Femur (tissue), 1 donor: Measurements from ENCODE around the gene OR6C65.
"Not testable (repeated sequence)": the region's sequence is repeated elsewhere in the genome, so short reads cannot be mapped to it uniquely, and the experiment has no call there.

Experiments used
- DNase-seq: peaks from one replicate; pipeline ENCODE4 v3.0.0-alpha.2; 2017

Gene OR6C65

GRCh38 chr12:55400229-55400628, at the start of gene OR6C65:
Gene OR6C65 (plus strand): TSS chr12:55400529. CDS start chr12:55400529, 0 bp downstream.
- no peak for DNase-seq

DNA sequence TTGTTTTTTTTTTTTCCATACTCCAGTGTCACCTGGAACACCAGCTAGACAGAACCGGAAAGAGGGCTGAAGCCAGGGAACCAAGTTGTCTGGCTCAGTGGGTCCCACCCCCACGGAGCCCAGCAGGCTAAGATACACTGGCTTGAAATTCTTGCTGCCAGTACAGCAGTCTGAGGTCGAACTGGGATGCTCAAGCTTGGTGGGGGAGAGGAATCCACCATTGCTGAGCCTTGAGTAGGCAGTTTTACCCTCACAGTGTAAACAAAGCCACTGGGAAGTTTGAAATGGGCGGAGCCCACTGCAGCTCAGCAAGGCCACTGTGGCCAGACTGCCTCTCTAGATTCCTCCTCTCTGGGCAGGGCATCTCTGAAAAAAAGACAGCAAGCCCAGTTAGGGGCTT, 45.0 kb upstream of the OR6C65 start:
- not testable (repeated sequence) for DNase-seq

DNA sequence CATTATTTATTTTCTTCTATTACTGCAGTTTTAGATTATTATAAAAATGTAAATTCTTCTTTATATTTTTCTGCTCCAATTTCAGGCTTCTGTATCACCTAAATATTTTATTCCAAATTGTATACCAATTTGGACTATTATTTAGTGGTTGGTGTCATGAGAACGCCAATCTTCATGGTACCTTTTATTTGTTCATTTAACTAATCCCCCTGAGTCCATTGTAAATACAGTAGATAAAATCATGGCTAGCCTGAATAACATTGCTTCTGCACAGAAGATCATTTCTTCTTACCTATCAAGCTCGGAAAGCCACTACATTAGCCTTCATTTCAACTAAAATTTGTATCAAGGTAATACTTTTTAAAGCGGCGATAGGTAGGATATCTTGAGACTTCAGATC, 37.7 kb upstream of the OR6C65 start, which contains the start of gene OR6C75:
Gene OR6C75, plus strand, starts transcription at position 301 of the 400 bp plus-strand sequence. CDS start 2,136 bp downstream, outside the sequence.
- no peak for DNase-seq

DNA sequence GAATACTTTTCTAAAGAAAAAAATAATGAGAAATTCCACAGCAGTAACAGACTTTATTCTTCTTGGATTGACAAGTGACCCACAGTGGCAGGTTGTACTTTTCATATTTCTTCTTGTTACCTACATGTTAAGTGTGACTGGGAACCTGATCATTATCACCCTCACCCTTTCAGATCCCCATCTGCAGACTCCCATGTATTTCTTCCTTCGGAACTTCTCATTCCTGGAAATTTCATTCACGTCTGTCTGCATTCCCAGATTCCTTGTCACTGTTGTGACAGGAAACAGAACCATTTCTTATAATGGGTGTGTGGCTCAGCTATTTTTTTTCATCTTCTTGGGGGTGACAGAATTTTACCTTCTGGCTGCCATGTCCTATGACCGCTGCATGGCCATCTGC, 35.2 kb upstream of the OR6C65 start:
- DNase-seq = no peak

GRCh38 chr12:55372521-55372920, 27.8 kb upstream of the OR6C65 start:
- no peak for DNase-seq

GRCh38 chr12:55385891-55386290, 14.4 kb upstream of the OR6C65 start:
- DNase-seq = no peak

DNA sequence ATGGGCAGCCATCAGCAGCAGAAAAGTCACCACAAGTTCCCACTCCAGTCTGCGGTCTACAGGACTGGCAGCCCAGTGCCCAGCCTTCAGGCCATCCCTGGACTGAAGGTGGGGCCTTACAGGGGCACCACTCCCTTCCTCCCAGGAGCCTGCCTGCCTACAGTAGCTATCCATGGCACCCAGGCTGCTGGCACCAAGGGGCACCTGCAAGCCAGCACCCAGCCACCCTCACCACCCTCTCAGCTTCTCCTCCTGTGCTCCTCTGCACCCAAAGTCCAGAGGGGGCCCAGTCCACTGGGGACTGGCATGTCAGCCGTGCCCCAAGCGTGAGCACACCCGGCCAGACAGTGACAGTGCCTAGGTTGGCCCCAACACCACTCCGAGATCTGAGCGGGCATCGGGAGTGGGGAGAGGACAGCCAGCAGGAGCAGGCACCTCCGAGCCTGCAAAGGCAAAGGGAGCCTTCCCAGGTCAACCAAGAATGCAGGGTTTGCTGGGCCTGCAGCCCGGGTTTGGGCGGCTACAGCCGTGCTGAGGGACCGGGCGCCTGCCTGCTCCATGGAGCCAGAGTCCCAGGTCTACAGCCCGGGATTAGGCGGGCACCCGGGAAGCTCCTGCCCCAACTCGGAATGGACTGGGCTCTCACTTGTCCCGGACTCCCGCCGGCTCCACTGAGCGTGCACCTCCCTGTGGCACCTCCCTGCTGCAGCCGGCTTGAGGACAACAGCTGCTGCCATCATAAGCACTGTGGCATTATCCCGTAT, 8.1 kb upstream of the OR6C65 start:
- DNase-seq = no peak

DNA sequence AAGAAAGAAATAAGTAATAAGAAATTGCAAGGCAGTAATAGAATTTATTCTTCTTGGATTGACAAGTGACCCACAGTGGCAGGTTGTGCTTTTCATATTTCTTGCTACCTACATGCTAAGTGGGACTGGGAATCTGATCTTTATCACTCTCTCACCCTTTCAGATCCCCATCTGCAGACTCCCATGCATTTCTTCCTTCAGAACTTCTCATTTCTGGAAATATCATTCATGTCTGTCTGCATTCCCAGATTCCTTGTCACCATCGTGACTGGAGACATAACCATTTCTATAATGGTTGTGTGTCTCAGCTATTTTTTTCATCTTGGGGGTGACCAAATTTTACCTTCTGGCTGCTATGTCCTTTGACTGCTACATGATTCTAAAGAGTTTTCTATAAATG, 4.0 kb upstream of the OR6C65 start:
- DNase-seq = no peak

DNA sequence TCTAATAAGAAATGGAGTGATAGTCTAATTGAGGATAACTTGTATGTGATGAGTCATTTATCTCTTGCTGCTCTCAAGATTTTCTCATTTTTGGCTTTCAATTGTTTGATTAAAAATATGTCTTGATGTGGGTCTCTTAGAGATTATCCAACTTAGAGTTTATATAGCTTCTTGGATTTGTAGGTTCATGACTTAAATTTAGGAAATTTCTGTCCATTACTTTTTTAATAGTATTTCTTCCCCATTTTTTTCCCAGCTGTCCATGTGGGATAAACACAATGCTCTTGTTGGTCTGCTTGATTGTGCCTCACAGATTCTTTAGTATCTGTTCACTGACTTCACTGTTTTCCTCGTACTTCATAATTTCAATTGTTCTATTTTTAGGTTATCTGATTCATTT, 7.5 kb downstream of the OR6C65 start:
- no peak for DNase-seq

DNA sequence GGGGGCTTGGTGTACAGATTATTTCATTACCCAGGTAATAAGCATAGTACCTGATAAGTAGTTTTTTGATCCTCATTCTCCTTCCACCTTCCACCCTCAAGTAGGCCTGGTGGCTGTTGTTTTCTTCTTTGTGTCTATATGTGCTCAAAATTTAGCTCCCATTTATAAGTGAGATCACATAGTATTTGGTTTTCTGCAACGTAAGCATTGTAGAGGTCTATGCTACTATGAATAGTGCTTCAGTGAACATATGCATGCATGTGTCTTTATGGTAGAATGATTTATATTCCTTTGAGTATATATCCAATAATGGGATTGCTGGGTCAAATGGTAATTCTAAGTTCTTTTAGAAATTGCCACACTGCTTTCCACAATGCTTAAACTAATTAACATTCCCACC, 8.8 kb downstream of the OR6C65 start:
- DNase-seq = not testable (repeated sequence)

GRCh38 chr12:55412138-55412537, 11.8 kb downstream of the OR6C65 start:
- not testable (repeated sequence) for DNase-seq

DNA sequence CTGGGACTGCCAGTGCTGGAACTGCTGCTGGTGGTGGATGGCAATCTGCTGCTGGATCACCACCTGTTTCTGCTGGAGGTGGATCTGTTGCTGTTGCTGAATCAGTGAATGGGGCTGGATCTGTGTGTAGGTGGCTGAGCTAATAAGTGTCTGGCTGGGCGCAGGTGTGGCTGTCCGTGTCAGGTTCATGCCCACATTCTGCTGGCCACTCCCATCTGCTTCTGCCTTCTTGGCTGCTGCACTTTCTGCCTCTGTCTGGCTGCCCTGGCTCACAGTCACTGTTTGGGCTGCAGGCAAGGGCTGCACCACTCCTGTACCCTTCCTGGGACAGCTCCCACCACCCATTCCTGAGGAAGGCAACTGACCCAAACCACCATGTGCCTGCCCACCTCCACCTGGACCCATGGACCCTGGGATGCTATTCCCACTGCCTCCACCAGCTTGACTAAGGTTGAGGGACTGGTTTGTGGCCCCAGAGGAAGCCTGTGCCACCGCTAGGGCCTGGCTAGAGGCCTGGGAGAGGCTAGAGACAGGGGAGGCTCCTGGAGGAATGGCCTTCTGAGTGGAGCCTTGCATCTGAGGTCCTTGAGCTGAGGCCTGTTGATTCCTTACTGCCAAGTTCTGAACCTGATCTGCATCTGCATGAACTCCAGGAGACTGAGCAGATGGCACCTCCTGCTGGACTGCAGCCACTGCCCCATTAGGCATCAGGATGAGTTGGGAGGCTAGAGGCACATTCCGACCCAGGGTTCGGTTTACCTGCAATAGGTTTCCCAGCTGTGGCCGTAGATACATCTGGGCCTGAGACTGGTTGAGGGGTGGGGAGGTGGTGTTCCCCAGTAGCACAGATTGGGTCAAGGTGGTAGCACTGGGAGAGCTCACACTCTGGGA, 13.4 kb downstream of the OR6C65 start:
- DNase-seq = not testable (repeated sequence)

- not testable (repeated sequence) for DNase-seq
Observed at GRCh38 chr12:55414396-55414823, 14.1 kb downstream of the OR6C65 start.

DNA sequence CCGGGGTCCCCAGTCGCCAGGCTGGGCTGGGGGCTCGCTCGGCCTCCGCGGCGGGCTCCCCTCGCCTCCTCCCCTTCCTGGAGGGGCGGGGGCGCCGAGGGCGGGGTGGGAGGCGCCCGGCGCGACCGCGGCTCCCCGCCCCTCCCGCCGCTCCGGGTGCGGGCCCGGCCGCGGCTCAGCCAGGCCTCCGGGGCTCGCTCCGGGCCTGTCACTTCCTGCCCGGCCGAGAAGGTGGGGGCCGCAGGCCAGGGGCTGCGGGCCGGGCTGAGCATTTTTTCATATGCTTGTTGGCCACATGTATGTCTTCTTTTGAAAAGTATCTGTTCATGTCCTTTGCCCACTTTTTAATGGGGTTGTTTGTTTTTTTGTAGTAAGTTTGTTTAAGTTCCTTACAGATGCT, 14.6 kb downstream of the OR6C65 start:
- not testable (repeated sequence) for DNase-seq

DNA sequence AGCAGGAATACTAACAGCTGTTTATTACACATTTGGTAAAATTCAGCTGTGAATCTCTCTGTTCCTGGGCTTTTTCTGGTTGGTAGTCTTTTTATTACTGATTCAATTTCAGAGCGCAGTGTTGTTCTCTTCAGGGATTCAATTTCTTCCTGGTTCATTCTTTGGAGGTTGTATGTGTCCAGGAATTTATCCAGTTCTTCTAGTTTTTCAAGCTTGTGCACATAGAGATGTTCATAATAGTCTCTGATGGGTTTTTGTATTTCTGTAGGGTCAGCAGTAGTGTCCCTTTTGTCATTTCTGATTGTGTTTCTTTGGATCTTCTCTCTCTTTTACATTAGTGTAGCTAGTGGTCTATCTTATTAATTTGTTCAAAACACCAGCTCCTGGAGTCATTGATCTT, 16.6 kb downstream of the OR6C65 start:
- no peak for DNase-seq

DNA sequence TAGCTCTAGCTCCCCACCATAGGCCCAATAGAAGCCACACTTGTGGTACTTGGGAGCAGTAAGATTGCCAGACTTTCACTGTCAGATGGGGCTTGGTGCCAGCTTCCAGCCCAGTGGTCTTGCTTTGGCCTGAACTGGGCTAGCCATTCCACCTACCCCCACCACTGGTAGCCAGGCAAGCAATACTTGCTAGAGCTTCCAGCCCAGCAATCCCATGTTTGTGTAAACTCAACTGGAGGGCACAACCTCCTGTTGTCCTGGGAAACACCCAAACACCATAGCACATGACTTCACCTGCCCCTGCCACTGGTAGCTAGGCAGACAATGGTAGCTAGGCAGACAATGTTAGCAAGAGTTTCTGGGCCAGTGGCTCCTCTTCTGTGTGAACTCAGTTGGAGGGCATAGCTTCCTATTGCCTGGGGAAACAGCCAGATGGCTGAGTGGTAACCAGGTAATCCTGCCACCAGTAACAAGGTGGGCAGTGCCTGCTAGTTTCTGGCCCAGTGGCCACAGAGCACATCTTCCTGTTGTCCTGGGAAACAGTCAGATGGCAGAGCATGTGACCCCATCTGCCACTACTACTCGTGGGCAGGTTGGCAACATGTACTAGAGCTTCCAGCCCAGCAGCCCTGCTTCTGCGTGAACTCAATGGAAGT, 20.1 kb downstream of the OR6C65 start:
- no peak for DNase-seq

DNA sequence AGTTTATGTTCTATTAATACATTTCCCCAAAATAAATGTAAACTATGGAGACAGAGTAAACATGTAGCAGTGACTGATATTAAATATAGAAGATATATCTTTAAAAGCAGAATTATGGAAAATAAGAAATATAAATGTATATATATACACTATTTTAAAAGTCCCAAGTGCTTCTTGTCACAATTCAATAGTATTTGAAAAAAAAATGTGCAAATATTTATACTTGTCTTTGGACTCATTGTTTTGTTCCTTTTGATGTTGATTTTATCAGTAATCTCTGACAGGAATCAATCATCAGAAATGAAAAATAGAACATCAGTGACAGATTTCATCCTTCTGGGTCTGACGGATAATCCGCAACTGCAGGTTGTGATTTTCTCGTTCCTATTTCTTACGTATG, 25.6 kb downstream of the OR6C65 start, which contains the start of gene OR6C76:
Gene OR6C76, plus strand, starts transcription at position 301 of the 400 bp plus-strand sequence. Its CDS starts 0 bp downstream, at position 301.
- no peak for DNase-seq

- no peak for DNase-seq
Observed at GRCh38 chr12:55428331-55429243, 28.3 kb downstream of the OR6C65 start.

DNA sequence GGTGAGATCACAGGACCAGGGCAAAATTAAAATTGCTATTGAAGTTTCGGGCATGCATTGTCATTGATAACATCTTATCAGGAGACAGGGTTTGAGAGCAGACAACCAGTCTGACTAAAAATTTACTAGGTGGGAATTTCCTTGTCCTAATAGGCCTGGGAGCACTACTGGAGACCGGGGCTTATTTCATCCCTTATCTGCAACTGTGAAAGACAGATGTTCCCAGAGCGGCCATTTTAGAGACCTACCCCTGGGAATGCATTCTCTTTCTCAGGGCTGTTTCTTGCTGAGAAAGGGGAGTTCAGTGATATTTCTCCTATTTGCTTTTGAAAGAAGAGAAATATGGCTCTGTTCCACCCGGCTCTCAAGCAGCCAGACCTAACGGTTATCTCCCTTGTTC, 40.9 kb downstream of the OR6C65 start:
- not testable (repeated sequence) for DNase-seq

DNA sequence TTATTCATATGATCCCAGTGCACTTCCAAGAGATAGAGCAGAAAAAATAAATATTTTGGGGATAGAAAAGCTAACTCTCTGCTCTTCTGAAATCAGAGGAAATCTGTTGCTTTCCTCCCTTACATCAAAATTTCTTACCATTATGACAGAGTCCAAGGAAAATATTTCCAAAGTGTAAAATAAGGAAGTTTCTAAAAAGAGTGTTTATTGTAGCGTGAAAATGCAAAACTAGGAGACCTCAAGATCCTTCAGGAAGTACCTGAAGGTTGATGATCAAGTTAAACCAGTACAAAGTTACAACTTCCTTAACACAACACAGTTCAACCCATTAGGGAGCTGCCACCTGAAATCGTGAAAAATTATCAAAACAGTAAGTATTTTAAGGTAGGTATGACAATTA, 43.4 kb downstream of the OR6C65 start, which contains the start of gene OR6C2:
Gene OR6C2, plus strand, starts transcription at position 301 of the 400 bp plus-strand sequence. CDS start 8,138 bp downstream, outside the sequence.
- no peak for DNase-seq

GRCh38 chr12:55445357-55445756, 45.0 kb downstream of the OR6C65 start:
- DNase-seq = no peak

GRCh38 chr12:55446326-55446725, 46.0 kb downstream of the OR6C65 start:
- DNase-seq = no peak
